Kidney tubule cell (primary cell): ENCODE measurements around the gene TNFRSF19.

Experiments used
- DNase-seq: peaks from one replicate; pipeline ENCODE4 v3.0.0-alpha.2; 2018; ENCODE audit warnings: low spot score

The TNFRSF19 gene

DNA sequence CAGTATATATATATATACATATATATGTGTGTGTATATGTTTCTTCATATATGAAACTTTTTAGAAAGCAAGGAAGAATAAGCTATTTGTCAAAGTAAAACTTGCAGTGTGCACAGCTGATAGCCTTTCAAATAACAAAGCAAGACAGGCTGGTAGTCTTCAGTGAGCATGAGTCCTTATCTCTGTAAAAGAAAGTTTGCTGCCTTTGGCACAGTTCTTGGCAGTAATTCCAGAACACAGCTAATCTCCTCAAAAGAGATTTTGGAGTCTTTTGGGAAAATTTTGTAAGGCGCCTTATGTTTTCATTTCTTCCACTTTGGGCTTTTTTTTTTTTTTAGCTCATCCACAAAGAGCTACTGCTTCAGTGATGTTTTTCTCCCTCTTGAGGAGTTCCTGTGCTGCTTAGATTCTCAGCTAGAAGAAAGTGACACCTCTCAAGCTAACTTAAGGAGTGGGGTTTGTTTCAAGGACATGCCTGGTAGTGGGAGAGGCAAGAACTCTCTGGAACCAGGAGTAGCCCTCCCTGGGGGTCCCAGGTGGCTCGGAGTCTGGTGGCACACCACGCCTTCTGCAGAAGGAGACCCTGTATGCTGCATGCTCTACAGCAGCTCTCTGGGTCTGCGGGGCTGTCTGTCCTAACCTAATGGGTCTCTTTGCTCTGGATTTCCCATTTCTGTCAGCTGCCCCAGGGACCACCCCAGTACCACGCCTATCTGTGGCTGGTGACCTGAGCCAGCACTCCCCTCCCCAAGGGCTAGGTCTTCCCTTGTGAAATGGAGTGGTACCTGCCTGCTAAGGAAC, 58.8 kb downstream of the TNFRSF19 start:
- DNase-seq, result no peak

DNA sequence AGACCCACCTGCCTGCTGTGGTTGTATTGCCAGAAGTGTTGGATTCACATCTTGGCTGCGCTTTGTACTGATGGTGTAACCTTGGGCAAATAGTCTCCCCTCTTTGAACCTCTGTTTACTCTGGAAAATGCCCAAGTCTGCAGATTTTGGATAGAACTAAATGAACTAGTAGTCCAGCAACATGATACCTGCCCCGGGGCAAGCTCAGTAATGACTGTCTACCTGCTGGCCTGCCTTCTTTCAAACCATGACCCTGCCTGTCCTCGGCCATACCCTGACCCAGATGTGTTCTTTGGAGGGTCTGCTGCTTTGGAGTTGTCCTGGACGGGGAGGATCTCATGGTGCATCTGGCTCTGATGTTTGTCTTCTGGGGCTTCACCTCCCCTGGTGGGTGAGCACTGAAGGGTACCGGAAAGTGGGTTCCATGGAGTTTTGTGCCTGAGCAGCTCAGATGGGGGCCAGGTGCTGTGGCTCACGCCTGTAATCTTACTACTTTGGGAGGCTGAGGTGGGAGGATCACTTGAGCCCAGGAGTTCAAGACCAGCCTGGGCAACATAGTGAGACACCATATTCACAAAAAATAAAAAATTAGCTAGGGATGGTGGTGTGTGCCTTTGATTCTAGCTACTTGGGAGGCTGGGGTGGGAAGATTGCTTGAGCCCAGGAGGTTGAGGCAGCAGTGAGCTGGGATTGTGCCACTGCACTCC, 59.5 kb downstream of the TNFRSF19 start:
- DNase-seq, result no peak

DNA sequence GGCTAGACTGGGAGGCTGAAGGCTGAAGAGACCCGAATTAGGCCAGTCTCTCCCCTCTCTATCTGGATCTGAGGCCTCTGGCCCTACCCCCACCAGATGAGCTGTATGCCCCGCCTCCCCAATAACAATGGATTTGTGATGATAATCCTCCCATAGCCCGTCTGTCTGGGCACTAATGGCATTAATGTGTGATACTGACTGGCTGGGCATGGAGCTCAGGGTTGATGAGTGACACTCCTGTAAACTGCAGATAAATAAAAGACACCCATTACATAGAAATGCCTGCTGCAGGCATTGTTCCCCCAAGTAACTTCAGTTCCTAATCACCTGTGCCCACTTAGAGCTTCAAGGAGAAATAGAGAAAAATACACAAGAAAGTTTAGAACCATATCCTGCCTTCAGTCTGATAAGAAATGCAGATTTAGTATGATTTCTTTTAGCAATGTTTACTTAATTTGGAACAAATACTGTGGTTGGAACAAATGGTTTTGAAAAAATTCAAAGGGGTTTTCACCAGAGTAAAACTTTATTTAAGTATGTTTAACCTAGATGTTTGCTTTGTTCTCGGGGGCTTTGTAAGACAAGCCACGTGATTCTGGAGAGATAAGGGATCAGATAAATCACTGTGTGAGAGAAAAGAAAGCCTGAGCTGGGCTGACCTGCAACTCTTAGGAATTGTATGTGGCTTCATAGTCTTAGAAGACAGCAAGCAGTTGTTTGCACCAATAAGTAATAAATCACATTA, 60.3 kb downstream of the TNFRSF19 start:
- DNase-seq, result no peak

DNA sequence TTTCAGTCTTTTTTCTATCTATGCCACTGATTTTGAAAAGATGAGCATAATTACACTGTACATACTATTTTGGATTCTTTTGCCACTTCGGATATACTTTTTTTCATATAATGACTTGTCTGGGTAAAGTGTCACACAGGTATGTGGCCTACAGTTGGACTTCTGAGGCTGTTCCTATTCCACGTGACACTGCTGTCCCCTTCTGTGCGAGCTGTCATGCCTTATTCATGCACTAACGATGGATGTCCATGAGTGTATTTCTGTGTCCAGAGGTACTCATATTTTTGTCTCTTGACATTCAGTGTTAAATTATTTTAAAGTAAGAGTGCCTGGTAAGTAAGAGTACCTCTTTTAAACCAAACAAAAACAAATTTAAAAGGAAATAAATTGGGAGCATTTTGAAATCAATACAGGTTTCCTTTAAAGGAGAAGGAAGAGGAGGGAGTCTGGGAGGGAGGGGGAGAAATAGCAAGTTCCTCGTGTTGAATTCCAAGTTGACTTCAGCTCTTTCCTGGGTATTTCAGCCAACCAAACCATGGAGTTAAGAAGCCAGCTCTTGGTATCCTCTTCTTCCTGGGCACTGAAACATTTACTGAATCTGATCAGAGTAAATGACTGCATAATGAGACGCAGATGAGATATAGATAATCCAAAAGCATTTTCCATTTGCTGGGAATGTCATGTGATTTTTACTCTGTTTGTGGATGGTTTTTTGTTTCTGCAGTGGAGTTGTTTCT, 61.3 kb downstream of the TNFRSF19 start:
- no peak for DNase-seq

DNA sequence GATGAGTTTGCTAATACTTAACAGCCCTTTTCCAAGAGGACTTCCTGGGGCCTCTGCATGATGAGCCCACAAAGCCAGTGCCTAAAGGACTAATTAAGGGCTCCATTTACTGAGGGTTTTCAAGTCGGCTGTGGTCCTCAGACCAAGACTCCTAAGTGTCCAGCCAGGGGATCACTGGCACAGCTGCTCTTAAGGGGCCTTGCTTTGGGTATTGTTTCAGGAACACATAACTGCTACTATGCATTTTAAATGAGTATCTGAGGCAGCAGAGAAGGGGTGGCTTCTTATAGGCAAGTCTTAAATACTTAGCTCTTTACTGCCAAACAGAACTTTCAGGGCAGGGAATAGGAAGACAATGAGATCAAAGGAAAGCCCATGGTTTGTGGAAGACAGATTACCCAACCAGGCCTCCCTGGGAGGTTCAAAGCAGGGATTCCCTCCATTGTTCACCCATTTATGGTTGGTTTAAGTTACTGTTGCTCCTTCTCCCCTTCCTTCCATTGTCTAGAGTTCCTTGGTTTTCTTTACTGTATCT, 61.9 kb downstream of the TNFRSF19 start:
- DNase-seq, result no peak

DNA sequence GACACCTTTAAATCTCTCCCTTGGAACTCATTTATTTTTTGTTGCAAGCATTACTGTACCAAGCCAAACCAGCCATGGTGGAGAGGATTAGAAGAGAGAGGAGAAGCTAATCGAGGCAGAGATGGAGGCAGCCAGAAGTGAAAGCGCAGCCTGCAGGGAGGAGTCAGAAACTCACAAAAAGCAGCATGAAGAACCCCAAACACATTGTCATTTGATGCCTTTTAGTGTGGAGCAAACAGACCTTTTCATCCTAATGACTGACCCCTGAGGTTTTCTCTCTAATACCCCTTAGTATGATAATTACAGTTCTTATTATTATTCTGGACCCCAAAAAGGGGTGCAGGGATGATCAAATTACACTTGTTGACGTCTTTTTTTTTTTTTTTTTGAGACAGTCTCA, 62.5 kb downstream of the TNFRSF19 start:
- no peak for DNase-seq

DNA sequence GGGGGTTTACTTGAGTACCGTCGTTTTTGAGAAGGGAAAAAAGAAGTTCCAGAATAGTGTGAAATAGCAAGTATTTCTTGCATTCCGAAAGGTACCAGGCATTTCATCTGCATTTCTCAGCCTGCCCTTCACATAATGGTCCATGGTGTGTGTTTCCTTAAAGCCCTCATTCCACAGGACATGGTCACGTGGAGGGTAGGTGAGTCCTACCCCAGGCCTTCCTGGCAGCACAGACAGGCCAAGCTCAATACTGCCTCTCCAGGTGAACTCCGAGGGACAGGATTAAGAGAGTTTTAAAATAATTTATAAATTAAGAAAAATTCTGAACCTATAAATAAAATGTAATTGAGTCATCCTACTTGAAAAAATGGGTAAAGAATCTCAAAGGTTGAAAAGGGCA, 64.7 kb downstream of the TNFRSF19 start:
- DNase-seq, result peak; percentile 22

DNA sequence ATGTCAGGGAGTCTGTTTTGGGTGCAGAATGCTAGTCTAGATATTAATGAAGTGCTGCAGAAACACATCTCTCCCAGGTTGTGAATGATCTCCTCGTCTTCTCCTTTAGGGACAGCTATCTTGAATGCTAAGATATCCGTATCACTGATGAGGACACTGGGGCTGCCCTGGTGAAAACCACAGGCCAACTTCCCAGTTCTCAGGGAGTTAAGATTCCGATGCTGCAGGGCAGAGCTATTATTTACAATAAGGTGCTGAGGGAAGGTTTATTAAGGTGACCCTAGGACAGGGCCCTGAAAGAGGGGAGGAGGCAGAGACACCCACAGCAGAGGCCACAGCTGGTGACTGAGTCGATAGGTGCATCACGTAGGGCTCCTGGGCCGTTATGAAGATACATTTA, 66.1 kb downstream of the TNFRSF19 start:
- no peak for DNase-seq

DNA sequence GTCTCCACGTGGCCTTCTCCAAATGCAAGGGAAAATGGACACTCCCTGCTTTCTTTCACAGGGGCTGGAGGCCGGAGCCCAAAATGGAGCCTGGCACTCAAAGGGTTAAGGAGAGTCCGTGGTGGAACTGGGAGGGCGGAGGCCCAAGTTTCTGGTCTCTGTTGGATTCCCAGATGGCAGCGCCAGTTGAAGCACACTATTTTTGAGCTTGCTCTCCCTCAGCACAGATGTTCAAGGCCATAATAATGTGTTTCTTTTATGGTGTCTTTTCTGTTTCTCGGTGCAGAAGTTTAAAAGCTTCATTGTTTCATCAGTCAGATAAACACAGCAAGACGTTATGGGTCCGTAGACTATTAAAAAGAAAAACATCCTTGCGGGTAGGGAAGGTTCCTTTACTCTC, 67.6 kb downstream of the TNFRSF19 start:
- no peak for DNase-seq

DNA sequence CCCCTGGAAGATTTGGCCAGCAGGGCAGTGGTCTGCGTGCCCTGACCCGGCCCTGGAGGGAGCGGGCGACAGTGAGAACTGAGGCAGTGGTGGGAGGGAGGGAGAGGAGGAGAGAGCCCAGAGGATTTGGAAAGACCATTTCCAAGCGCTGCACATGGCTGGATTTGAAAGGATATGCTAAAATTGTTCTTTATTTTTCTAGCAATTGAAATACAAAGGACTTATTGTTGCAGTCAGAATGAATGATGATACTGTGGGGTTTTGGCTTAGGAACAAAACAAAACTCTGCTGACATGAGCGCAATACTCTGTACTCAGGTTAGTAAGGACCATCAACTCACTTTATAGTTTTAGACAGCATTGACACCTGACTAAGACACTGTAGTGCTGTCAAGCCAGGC, 69.5 kb downstream of the TNFRSF19 start:
- no peak for DNase-seq

DNA sequence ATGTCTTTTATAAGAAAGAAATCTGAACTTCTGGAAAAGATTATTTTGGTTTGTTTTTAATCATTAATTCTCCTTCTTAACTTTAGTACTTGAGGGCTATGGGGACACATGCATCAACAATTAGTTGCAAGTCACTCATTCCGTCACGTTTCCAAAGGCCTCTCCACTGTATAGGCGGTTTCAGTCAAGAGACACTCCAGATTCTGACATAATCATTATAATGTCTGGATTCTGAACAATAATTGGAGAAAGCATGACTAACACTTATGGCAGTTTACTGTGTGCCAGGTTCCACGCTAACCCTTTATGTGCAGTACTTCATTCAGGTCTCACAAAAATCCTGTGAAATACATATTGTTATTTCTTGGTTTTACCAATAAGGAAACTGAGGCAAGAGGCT, 71.9 kb downstream of the TNFRSF19 start:
- DNase-seq, result peak; percentile 17

DNA sequence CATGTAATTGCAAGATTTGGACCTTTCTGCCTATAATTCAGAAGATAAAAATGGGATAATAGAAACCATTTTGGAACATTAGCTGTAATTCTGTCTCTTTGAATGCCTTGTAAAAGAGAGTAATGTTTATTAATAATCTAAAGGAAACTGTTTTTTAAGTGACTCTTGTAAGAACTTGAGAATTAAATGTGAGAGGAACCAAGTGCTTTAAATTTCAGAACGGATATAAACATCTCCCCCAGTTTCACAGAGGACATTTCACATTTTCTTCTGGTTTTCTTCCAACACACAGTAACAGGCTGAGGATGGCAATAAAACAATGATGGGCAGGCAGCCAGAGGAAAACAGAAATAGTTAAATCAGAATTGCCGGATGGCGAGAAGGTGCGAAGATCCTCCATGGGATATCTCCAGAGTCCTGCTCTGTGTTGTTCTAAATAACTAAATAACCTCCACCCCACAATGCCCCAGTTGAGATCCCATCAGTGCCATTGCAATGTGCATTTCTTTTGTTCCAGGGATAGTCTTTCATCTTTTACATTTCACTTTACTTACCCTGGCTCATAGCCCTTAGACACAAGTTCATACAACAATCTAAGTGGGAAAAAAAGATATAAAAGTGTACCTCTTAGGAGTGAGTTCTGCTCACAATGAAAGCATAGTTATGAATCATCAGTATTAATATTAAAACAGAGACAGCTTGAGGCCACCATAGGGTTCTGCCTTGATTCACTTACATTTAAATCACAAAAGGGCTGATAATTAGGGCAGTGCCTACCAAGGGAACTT, 73.3 kb downstream of the TNFRSF19 start:
- DNase-seq, result no peak

DNA sequence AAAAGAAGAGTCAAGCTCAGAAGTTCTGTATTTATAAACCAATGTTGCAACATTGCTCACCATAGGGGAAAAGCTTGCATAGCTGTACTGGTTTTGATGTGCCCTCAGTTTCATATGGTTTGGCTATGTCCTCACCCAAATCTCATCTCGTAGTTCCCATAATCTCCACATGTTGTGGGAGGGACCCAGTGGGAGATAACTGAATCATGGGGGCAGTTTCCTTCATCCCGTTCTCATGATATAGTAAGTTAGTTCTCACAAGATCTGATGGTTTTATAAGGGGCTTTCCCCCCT, 73.9 kb downstream of the TNFRSF19 start:
- DNase-seq, result no peak

DNA sequence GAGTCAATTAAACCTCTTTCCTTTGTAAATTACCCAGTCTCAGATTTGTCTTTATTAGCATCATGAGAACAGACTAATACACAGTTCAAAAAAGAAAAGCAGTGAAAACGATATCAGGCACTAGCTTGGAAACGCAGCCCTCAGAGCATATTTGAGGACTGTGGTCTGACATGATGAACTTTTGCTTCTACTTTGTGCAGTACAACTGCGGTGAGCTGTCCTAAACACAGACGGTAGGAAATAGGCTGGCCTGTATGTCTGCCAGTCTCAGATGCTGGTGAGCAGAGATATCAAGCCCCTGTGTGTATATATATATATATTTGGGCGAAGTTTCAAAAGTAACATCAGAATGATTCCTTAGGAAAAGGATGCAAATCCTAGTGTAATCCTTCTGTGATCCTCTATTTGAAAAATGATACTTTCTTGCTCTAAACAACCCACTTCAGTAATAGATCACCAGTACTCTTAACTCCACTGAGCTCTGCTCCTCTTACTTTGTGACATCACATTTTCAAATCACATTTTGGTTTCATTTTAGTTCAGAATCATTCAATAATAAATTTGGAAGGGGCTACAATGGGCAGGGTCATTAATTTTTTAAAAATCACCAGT, 74.4 kb downstream of the TNFRSF19 start:
- no peak for DNase-seq

DNA sequence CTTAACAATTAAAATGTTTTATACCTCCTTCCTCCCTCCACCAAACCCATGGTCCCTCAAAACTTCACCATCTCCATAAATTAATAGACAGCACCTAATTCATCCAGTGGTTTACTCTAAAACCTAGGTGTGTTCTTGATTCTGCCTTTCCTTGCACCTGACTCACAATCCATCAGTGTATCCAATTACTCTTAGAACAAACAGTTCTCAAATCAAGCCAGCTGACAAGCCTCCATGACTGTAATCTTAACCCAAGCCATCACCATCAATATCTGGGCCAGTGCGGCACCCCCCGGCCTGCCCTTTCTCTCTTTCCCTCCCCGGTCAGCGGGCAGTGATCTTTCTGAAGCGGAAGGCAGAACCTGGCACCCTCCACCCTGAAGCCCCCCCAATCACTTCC, 75.6 kb downstream of the TNFRSF19 start:
- no peak for DNase-seq

DNA sequence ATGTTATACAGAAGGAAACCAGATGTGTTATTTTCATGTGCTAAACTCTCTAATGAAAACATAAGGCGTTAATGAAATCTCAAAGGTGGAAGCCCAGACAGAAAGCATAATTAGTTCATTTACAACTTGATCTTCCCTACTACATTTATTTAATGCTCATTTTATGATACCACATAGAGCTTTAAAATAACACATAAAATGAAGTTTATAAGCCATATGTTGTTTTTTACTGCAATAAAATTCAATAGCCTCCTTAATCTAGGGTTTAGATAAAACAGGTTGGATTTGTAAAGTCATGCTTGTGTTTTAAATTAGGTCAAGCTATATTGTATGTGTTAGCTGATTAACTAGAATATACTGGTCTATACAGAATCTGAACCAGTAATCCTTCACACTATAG, 81.2 kb downstream of the TNFRSF19 start:
- DNase-seq, result no peak

DNA sequence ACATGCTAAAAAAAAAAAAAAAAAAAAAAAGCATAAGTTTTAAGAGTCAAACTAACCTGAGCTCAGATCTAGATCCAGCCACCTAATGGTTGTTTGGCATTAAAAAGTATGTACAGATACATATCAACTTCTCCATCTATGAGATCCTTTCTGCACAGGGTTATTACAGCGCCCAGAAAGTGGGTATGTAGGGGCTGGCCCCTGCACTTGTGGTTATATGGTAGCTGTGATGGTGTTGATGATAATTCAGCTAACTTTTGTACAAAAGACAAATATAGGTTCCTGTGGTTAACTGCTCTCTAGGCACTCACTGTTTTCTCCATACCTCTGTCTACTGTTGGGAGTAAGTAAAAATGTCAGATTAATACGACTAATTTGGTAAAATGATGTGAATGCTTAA, 81.7 kb downstream of the TNFRSF19 start:
- DNase-seq, result no peak

DNA sequence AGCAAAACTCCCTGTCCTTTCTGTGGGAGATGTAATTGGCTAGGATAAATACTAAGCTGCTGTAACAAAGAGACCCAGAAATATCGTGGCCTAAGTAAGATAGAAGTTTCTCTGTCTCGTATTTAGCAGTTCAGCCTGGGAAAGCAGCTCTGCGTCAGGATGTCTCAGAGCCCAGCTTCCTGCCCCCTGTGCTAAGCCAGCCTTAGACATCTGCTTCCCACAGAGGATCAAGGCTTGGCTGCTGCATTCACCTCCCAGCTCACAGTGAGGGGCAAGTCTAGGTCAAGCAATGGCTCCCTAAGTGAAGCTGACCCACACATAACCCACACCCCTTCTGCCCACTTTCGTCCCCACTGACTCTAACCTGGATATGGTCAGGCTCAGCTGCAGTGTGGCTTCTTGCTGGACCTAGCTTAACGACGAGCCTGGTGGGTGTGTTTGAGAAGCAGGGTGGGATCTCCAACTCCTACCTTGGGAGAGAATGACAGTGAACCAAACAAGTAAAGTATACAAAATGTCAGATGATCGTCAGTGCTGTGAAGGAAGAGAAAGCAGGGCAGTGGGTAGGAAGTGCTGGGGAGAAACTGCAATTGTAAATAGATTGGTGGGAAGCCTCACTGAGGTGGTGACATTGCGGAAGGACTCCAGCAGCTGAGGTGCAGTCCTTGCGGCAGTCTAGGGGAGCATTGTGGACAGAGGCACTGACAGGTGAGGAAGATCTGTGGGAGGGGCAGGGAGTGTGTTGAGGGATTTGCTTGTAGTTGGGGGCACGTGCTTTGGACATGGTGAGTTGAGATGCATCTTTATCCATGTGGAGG, 82.9 kb downstream of the TNFRSF19 start:
- DNase-seq, result no peak

DNA sequence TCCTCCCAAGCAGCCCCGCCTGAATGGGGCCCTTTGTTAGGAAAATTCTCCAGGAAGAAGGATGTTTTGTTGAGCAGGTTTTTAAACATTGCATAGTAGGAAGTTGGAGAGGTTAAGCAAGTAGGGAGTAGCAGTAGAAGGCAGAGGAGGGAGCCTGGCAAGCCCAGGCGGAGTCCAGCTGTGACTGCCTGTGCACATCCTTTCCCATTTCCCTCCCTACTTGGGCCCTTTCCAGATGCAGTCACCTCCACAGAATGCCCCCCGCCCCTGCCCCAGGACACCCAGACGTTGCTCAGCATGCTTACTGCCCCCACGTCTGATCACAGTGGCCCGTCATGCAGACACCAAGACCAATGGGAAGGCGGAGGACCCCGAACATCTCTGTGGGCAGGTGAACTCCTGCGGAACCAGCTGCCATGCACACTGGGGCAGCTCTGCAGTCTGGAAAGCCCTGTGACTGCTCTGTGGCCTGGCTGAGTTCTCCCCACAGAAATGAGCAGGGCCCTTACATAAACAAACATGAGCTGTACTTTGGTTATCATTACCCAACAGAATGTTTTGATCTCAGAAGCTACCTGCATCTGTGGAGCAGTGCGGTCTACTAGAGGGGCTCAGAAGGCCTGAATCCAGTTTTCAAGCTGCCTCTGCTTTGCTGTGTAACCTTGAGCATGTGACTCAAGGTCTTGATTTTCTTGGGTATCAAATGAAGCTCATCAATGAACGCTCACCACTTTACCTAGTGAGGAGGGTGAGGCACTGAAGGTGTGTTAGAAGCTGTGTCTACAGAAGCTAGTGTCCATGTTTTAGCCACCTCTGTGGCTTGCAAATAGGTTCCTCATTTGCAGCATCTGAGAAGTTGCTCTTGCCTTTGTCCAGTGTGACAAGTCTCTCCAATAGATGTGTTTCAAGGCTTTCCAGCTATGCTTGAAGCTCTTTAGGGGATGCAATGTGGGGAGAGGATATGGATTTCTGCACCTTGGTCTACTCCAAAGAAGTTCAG, 84.2 kb downstream of the TNFRSF19 start:
- DNase-seq, result peak; percentile 31
